ENCODE measurements around the gene UBE4B.
"Not testable (repeated sequence)": the region's sequence is repeated elsewhere in the genome, so short reads cannot be mapped to it uniquely, and the experiment has no call there.

Gene UBE4B

DNA sequence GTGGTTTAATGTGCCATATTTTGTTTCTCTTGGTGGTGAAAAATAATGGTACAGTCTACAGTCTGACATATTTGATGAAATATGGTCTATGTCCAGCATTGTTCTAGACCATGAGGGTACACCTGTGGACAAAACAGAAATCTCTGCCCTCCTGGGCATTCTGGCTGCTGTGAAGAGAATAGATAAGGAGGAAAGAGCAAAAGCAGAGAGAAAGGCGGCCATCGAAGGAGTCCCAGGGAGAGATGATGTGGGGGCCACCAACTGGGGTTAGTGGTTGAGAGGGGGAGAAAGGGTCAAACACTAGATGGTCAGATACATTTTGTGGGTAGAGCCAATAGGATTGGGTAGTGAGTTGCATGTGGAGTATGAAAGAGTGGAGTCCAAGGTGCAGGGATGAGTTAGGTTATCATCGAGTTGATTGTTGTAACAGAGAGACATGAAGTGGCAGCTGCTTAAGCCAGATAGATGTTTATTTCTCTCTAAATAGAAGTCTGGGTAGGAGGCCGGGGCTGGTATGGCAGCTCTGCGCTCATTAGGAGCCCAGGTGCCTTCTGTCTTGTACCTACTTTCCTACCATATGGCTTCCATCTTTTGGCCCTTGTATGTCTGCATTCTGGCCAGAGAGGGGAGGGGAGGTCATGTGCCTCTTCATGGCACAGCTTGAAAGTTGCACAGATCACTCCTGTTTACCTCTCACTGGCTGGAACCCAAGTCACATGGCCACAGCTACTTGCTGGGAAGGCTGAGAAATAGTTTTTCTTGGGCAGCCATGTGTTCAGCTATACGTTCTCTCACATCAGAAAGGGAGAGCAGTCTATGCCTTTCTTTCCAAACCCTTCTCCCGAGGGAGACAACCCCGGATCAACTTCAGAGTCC, 13.0 kb downstream of the UBE4B start:
- no peak for DNase-seq

GRCh38 chr1:10046356-10047085, 13.8 kb downstream of the UBE4B start:
- DNase-seq, result no peak

- DNase-seq, result no peak
Measured at GRCh38 chr1:10048601-10049000, 15.8 kb downstream of the UBE4B start.

- DNase-seq, result no peak
Measured at GRCh38 chr1:10050611-10051010, 17.9 kb downstream of the UBE4B start.

DNA sequence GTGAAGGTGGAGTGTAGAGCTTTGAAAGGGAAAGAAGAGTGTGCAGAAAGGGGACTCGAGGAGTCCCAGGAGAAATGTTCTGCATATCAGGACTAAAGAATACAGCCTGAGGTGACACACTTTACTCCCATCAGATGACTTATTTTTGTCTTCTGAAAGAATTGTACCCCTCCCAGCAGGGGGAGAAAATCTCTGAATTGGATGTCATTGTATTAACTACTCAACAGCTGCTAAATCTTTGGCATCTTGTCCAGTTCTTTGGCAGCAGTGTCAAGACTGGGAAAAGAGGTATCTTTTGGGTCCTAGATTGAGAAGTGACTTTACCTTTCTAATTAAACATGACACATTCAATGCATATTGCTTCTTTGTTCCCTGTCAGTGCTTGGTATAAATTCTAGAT, 18.9 kb downstream of the UBE4B start:
- DNase-seq, result no peak

- DNase-seq, result no peak
Measured at GRCh38 chr1:10052347-10052746, 19.6 kb downstream of the UBE4B start.

DNA sequence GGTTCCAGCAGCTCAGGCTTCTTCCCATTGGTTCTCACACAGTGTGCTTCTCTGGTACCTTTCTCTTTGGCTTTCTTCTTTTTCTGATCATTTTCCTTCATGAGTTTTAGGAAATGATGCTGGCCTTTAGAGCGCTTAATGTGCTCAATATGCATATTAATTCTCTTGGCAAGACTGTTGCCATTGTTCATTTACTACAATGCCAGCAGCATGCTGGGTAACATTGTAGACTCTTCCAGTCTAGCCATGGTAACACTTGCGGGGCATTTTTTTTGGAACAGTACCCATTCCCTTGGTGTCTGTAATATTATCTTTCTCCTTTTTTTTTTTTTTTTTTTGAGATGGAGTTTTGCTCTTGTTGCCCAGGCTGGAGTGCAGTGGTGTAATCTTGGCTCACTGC, 21.7 kb downstream of the UBE4B start:
- DNase-seq, result no peak

- DNase-seq, result no peak
Measured at GRCh38 chr1:10056599-10056987, 23.8 kb downstream of the UBE4B start.

DNA sequence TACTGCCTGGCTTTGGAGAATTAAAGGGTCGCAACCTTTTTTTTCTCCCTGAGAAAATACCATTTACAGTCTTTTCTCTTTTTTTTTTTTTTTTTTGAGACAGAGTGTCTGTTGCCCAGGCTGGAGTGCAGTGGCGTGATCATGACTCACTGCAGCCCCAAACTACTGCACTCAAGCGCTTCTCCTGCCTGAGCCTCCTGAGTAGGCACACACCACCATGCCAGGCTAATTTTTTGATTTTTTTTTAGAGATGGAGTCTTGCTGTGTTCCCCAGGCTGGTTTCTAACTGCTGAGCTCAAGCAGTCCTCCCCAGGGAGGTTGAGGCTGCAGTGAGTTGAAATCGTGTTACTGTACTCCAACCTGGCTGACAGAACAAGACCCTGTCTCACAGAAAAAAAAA, 24.6 kb downstream of the UBE4B start:
- no peak for DNase-seq

DNA sequence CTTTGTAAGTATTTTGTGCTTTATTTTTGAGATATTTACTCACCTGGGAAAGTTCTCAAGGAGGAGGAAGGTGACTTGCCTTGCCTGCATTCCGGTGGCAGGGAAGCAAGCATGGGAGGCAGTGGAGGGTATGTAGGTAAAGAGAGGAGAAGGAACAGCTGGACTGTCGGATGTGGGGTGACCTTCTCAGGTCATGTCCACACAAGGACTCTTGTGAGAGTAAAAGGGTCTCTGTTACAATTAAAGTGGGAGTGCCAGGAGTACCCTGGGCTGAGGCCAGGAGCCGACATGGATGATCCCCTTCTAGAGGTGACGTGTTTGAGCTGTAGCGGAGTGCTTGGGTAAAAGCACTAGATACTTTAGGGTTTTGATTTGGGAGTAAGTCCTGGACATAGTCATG, 25.0 kb downstream of the UBE4B start:
- DNase-seq, result no peak

DNA sequence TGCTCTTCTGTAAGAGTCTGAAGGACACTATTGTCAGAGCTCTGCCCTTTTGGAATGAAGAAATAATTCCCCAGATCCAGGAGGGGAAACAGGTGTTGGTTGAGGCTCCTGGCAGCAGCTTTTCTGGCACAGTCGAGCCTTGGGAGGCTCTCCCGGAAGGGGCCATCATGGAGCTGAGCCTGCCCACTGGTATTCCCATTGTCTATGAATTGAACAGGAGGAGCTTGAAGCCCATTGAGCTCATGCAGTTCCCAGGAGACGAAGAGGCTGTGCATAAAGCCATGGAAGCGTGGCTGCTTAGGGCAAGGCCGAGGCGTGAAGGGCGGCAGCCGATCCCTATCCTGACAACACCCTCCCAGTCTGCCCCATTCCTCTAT, 26.6 kb downstream of the UBE4B start:
- no peak for DNase-seq

DNA sequence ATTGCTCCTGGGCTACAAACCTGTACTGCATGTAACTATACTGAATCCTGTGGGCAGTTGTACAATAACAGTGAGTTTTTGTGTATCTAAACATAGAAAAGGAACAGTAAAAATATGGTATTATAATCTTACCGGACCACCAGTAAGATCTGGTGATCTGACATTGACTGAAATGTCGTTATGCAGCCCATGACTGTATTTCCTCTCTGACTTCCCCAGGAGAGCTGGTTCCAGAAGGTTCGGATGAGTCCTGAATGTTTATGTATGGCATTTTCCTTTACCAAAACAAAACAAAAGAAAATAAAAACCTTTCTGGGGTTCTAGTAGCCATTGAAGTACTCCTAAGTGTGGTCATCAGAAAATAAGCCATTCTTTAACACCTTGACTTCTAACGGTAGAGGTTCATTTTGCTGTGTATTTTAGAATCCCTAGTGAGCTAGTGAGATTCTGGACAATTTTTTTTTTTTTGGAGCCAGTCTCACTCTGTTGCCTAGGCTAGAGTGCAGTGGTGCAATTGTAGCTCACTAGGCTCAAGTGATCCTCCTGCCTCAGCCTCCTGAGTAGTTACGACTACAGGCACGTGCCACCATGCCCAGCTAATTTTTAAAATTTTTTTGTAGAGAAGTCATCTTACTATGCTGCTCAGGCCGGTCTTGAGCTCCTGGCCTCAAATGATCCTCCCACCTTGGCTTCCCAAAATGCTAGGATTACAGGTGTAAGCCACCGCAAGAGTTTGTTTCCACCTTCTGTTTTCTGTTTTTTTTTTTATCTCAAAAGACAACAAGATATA, 27.7 kb downstream of the UBE4B start:
- DNase-seq, result no peak

- DNase-seq, result no peak
Measured at GRCh38 chr1:10061276-10061675, 28.5 kb downstream of the UBE4B start.

GRCh38 chr1:10063878-10064277, 31.1 kb downstream of the UBE4B start:
- DNase-seq, result no peak

DNA sequence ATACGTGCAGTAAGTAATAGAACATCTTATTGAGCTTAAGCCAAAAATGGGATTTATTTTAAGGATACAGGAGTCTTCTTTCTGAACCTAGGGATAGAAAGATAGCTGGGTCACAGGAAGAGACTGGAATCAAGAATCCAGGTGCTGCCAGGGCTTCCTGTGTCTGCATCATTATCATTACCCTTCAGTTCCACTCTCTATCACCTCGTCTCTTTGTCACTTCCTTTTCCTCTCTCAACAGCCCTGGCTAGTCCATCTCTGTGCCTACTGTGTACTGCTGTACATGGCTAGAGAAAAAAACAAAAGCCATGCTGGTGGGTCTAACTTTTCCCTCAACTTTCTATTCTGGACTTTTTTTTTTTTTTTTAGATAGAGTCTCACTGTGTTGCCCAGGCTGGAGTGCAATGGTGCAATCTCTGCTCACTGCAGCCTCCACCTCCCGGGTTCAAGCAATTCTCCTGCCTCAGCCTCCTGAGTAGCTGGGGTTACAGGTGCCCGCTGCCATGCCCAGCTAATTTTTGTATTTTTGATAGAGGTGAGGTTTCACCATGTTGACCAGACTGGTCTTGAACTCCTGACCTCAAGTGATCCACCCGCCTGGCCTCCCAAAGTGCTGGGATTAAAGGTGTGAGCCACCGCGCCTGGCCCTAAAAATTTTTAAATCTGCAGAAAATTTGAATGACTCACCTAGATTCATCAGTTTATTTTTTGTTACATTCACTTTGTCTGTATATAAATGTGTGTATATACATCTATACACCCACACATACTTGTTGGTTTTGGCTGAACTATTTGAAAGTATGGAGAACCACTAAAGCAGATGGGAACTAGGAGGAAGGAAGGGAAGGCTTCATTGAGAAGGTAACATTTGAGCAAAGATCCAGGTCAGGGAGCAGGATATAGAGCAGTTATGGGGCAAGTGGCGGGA, 31.9 kb downstream of the UBE4B start:
- DNase-seq, result no peak

GRCh38 chr1:10065344-10065685, 32.6 kb downstream of the UBE4B start:
- DNase-seq, result no peak

DNA sequence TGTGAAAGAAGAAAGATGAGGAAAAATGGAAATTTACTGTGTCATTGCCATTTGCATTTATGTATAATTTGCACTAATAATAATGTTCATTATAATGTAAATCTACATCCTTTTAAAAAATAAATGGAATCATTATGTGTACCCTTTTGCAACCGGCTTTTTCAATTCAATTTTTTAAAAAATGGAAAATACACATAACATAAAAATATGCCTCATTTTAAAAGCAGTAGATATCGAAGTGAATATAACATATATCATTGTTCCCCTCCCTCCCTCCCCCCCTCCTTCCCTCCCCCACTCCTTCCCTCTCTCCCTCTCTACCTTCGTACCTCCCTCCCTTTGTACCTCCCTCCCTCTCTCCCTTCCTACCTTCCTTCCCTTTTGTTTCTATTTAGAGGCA, 33.0 kb downstream of the UBE4B start:
- no peak for DNase-seq

GRCh38 chr1:10068605-10069294, 36.0 kb downstream of the UBE4B start:
- DNase-seq, result no peak

- DNase-seq, result no peak
Measured at GRCh38 chr1:10070206-10070605, 37.4 kb downstream of the UBE4B start.

GRCh38 chr1:10071640-10072039, 38.9 kb downstream of the UBE4B start:
- DNase-seq, result no peak

DNA sequence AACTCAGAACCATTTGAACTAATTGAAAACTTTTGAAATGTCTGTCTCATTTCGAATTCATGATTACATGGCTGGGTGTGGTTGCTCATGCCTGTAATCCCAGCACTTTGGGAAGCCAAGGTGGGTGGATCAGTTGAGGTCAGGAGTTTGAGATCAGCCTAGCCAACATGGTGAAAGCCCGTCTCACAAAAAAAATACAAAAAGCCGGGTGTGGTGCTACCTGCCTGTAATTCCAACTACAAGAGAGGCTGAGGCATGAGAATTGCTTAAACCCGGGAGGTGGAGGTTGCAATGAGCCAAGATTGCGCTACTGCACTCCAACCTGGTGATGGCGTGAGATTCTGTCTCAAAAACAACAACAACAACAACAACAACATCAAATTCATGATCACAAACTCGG, 40.6 kb downstream of the UBE4B start:
- not testable (repeated sequence) for DNase-seq

Measured in activated effector memory CD4-positive, alpha-beta T cell treated with anti-CD3 and anti-CD28 coated beads, Interleukin-2, amount 50 U/mL, for 16 hours (primary cell).